MM.1S (cell line): Measurements from ENCODE around the gene SLC22A2.

Experiments used
- DNase-seq: peaks from one replicate; pipeline ENCODE4 v3.0.0-alpha.2; 2015
- H2AFZ ChIP-seq: fragments of 300-600 bp; sonication (generic); 2 replicates; pipeline ENCODE4 v1.6.0; 2016; ENCODE audit warnings: antibody characterized with exemption, low read length
- H3F3A ChIP-seq: fragments of 300-600 bp; sonication (generic); 2 replicates; pipeline ENCODE4 v1.6.1; 2016; ENCODE audit warnings: mild to moderate bottlenecking, antibody characterized with exemption, low read length, moderate library complexity, mixed read lengths; ENCODE audit not compliant: insufficient read depth
- H3K27ac ChIP-seq: fragments of 300-600 bp; sonication (generic); 2 replicates; pipeline ENCODE4 v1.5.1; 2016; ENCODE audit warnings: mild to moderate bottlenecking, low read length
- H3K27me3 ChIP-seq: fragments of 300-600 bp; sonication (generic); replicated peaks from 2 replicates; pipeline ENCODE4 v1.6.0; 2016; ENCODE audit warnings: low read length; ENCODE audit not compliant: insufficient read depth
- H3K36me3 ChIP-seq: fragments of 300-600 bp; sonication (generic); replicated peaks from 2 replicates; pipeline ENCODE4 v1.6.1; 2016; ENCODE audit warnings: mild to moderate bottlenecking, low read length, mixed read lengths; ENCODE audit not compliant: insufficient read depth
- H3K4me1 ChIP-seq: fragments of 300-600 bp; sonication (generic); 2 replicates; pipeline ENCODE4 v1.6.1; 2016; ENCODE audit warnings: low read length, mixed read lengths
- H3K4me2 ChIP-seq: fragments of 300-600 bp; sonication (generic); 2 replicates; pipeline ENCODE4 v1.6.0; 2016; ENCODE audit warnings: low read depth, low read length
- H3K4me3 ChIP-seq: fragments of 300-600 bp; sonication (generic); 2 replicates; pipeline ENCODE4 v1.5.1; 2016; ENCODE audit warnings: low read length, mixed read lengths
- H3K79me2 ChIP-seq: fragments of 300-600 bp; sonication (generic); 2 replicates; pipeline ENCODE4 v1.6.1; 2016; ENCODE audit warnings: mixed run types, low read length, mixed read lengths
- H3K9ac ChIP-seq: fragments of 300-600 bp; sonication (generic); 2 replicates; pipeline ENCODE4 v1.6.1; 2016; ENCODE audit warnings: low read length, mixed read lengths
- H3K9me2 ChIP-seq: fragments of 300-600 bp; sonication (generic); replicated peaks from 2 replicates; pipeline ENCODE4 v1.6.1; 2016; ENCODE audit warnings: mild to moderate bottlenecking, low read length, mixed read lengths; ENCODE audit not compliant: insufficient read depth
- H3K9me3 ChIP-seq: fragments of 300-600 bp; sonication (generic); replicated peaks from 2 replicates; pipeline ENCODE4 v1.6.1; 2016; ENCODE audit warnings: mild to moderate bottlenecking, low read length, mixed read lengths; ENCODE audit not compliant: insufficient read depth
- H4K20me1 ChIP-seq: fragments of 300-600 bp; sonication (generic); 2 replicates; pipeline ENCODE4 v1.6.1; 2016; ENCODE audit warnings: mild to moderate bottlenecking, low read length, moderate library complexity, mixed read lengths; ENCODE audit not compliant: insufficient read depth
- EZH2 ChIP-seq: fragments of 300-600 bp; sonication (generic); optimal IDR thresholded peaks from 2 replicates; pipeline ENCODE3; 2017; ENCODE audit warnings: low read depth, mild to moderate bottlenecking, antibody characterized with exemption, low read length, mixed read lengths
- EZH2phosphoT487 ChIP-seq: fragments of 300-600 bp; sonication (generic); IDR thresholded peaks from 2 replicates; pipeline ENCODE4 v1.6.1; 2018; ENCODE audit warnings: antibody characterized with exemption, low read length
- TF ChIP-seq, protein P1 (sequence below): fragments of 300-600 bp; sonication (generic); IDR thresholded peaks from 2 replicates; pipeline ENCODE4 v1.5.1; 2016; ENCODE audit warnings: antibody characterized with exemption, low read length, mixed read lengths

SLC22A2 gene

GRCh38 chr6:160301339-160301738 is 42.7 kb upstream of the SLC22A2 start:
- no peak overlapping the region for H3K27ac ChIP-seq
- H2AFZ ChIP-seq = no peak overlapping the region
- H3K79me2 ChIP-seq = no peaks in the 10 kb centered on the region
- H3K36me3 ChIP-seq = no peaks in the 10 kb centered on the region
- no peaks in the 10 kb centered on the region for H3K4me1 ChIP-seq
- no peaks in the 10 kb centered on the region for H3K27me3 ChIP-seq
- no peak overlapping the region for H3K4me3 ChIP-seq
- no peak overlapping the region for H3K9ac ChIP-seq
- H3F3A ChIP-seq = no peaks in the 10 kb centered on the region
- H4K20me1 ChIP-seq = no peaks in the 10 kb centered on the region
- H3K9me2 ChIP-seq = no peaks in the 10 kb centered on the region
- no peak overlapping the region for H3K4me2 ChIP-seq
- TF ChIP-seq EZH2phosphoT487 = no peak
- TF ChIP-seq, protein P1, sequence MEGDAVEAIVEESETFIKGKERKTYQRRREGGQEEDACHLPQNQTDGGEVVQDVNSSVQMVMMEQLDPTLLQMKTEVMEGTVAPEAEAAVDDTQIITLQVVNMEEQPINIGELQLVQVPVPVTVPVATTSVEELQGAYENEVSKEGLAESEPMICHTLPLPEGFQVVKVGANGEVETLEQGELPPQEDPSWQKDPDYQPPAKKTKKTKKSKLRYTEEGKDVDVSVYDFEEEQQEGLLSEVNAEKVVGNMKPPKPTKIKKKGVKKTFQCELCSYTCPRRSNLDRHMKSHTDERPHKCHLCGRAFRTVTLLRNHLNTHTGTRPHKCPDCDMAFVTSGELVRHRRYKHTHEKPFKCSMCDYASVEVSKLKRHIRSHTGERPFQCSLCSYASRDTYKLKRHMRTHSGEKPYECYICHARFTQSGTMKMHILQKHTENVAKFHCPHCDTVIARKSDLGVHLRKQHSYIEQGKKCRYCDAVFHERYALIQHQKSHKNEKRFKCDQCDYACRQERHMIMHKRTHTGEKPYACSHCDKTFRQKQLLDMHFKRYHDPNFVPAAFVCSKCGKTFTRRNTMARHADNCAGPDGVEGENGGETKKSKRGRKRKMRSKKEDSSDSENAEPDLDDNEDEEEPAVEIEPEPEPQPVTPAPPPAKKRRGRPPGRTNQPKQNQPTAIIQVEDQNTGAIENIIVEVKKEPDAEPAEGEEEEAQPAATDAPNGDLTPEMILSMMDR = no peak
- TF ChIP-seq EZH2 = no peak
- no peak for DNase-seq
- no peaks in the 10 kb centered on the region for H3K9me3 ChIP-seq

GRCh38 chr6:160300076-160300695 is 41.6 kb upstream of the SLC22A2 start:
- H3K9ac ChIP-seq = no peak overlapping the region
- H3K9me2 ChIP-seq = no peaks in the 10 kb centered on the region
- H3K4me1 ChIP-seq = no peaks in the 10 kb centered on the region
- H3K4me2 ChIP-seq = no peak overlapping the region
- H3K79me2 ChIP-seq = no peaks in the 10 kb centered on the region
- no peaks in the 10 kb centered on the region for H4K20me1 ChIP-seq
- TF ChIP-seq EZH2 (no peak), EZH2phosphoT487 (no peak)
- TF ChIP-seq, protein P1 = no peak
- DNase-seq = no peak
- no peak overlapping the region for H3K27ac ChIP-seq
- H3K27me3 ChIP-seq = no peaks in the 10 kb centered on the region
- no peak overlapping the region for H3K4me3 ChIP-seq
- no peaks in the 10 kb centered on the region for H3K9me3 ChIP-seq
- no peaks in the 10 kb centered on the region for H3F3A ChIP-seq
- H2AFZ ChIP-seq = no peak overlapping the region
- no peaks in the 10 kb centered on the region for H3K36me3 ChIP-seq

DNA sequence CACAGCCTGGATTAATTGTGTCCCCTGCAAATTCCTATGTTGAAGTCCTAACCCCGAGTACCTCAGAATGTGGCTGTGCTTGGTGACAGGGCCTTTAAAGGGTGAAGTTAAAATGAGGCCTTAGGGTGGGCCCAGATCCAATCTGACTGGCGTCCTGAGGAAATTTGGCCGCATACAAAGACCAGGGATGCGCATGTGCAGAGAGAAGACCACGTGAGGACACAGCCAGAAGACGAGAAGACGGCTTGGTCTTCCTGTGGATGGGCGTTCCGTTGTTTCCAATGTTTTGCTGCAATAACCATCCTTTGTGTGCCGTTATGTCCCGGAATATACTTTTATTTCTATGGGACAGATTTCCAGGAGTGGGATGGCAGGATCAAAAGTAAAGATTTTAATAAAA is 40.9 kb upstream of the SLC22A2 start:
- Histone ChIP-seq H3K4me1 (no peaks in the 10 kb centered on the region), H3K9me3 (no peaks in the 10 kb centered on the region), H3K9me2 (no peaks in the 10 kb centered on the region), H3K36me3 (no peaks in the 10 kb centered on the region), H3K4me2 (no peak overlapping the region), H3K27me3 (no peaks in the 10 kb centered on the region), H3F3A (no peaks in the 10 kb centered on the region), H2AFZ (no peak overlapping the region), H4K20me1 (no peaks in the 10 kb centered on the region), H3K27ac (no peak overlapping the region), H3K79me2 (no peaks in the 10 kb centered on the region), H3K4me3 (no peak overlapping the region), H3K9ac (no peak overlapping the region)
- DNase-seq = no peak
- TF ChIP-seq EZH2phosphoT487 (no peak), EZH2 (no peak)
- TF ChIP-seq, protein P1 = no peak
